Caco-2 (cell line): Measurements from ENCODE around the gene SPDYE2B. TPM values are rescaled to one million over a fixed set of nuclear protein-coding genes. Genes with fewer than 3 reads are reported as not detected.
"Not testable (repeated sequence)": the region's sequence is repeated elsewhere in the genome, so short reads cannot be mapped to it uniquely, and the experiment has no call there.

ENCODE experiments used
- BruUV-seq: library from RNA; stranded (reverse); fragments of 400-500 nt; replicated peaks from 2 replicates; lab custom pipeline; 2021; lab: Mats Ljungman, UMichigan
- CTCF ChIA-PET: fragments of 300-600 bp; sonication (Branson Sonifier 250); formaldehyde crosslinking; loops from one replicate; lab custom pipeline; 2022; ENCODE audit warnings: antibody characterized with exemption; lab: Charles Lee
- POLR2A ChIA-PET: fragments of 300-600 bp; sonication (Branson Sonifier 250); formaldehyde crosslinking; loops from one replicate; lab custom pipeline; 2022; ENCODE audit warnings: antibody characterized with exemption; lab: Charles Lee
- DNase-seq, 2 experiments: peaks; one replicate each; pipeline versions ENCODE4 v3.0.0 to v3.0.0-alpha.2; 2020 to 2022
- H3K27me3 ChIP-seq: replicated peaks from 2 replicates; pipeline ENCODE4 v1.6.0; 2011; ENCODE audit warnings: low read length; ENCODE audit not compliant: control insufficient read depth, insufficient read depth
- H3K36me3 ChIP-seq: 2 replicates; pipeline ENCODE4 v1.5.1; 2011; ENCODE audit warnings: low read length; ENCODE audit not compliant: control insufficient read depth, insufficient read depth
- H3K4me1 ChIP-seq: fragments of 250-450 bp; sonication (Bioruptor Pico); 2 replicates; pipeline ENCODE4 v1.5.1; 2020; ENCODE audit warnings: mild to moderate bottlenecking
- H3K4me3 ChIP-seq: 2 replicates; pipeline ENCODE4 v1.5.1; 2011; ENCODE audit warnings: low read depth, mild to moderate bottlenecking, control low read depth, low read length
- H3K9me3 ChIP-seq: fragments of 250-450 bp; sonication (Bioruptor Pico); 2 replicates; pipeline ENCODE4 v1.5.1; 2020; ENCODE audit warnings: mild to moderate bottlenecking, moderate library complexity
- H3K27ac Mint-ChIP-seq: one replicate; pipeline ENCODE4 v1.8.0; 2022; ENCODE audit warnings: mixed read lengths; ENCODE audit not compliant: unreplicated experiment
- H3K27me3 Mint-ChIP-seq: one replicate; pipeline ENCODE4 v1.8.0; 2022; ENCODE audit warnings: mixed read lengths; ENCODE audit not compliant: insufficient read depth, unreplicated experiment
- H3K36me3 Mint-ChIP-seq: one replicate; pipeline ENCODE4 v1.8.0; 2022; ENCODE audit warnings: mild to moderate bottlenecking, mixed read lengths; ENCODE audit not compliant: insufficient read depth, unreplicated experiment
- H3K4me1 Mint-ChIP-seq: one replicate; pipeline ENCODE4 v1.8.0; 2022; ENCODE audit warnings: low read depth, mixed read lengths; ENCODE audit not compliant: unreplicated experiment
- H3K4me3 Mint-ChIP-seq: one replicate; pipeline ENCODE4 v1.8.0; 2022; ENCODE audit warnings: mild to moderate bottlenecking, moderate library complexity, mixed read lengths; ENCODE audit not compliant: unreplicated experiment
- H3K9me3 Mint-ChIP-seq: one replicate; pipeline ENCODE4 v1.8.0; 2022; ENCODE audit warnings: mixed read lengths; ENCODE audit not compliant: unreplicated experiment
- intact Hi-C: fragments of 100-400 bp; cut with micrococcal nuclease; formaldehyde crosslinking; loops from one replicate; pipeline ENCODE4 v1.10.0; 2022; ENCODE audit not compliant: unreplicated experiment
- total RNA-seq: library from RNA; stranded (reverse); gene quantifications from 2 replicates; pipeline ENCODE4 v1.2.3, GENCODE V29; 2022

SPDYE2B gene
- total RNA-seq, 1 experiment from 2014 or later = not detected

DNA sequence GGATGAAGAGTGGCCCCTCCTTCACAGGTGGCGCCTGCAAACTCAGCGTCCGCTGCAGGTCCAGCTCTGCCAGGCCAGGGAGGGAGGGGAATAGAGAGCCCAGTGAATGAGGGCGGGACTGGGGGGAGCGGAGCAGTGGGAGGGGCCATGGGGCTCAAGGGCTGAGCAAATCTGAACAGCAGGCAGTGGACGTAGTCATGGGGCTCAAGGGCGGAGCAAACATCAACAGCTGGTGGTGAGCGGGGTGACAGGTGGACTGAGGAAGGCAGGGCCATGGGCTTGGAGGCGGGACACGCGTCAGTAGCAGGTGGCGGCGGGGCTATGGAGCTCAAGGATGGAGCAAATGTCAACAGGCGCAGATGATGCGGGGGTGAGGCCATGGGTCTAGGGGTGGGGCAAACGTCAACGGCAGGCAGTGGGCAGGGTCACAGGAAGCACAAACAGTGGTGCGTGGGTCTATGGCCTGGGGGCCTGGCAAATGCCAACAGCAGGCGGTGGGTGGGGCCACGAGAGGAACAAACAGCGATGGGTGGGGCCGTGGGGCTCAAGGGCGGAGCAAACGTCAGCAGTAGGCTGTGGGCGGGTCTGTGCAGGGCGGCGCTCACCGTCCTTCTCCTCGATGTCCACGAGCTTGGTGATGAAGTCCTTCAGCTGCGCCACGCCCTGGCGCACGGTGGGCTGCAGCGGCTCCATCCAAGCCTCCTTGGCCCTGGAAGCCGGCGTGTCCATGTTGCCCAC is 38.3 kb downstream of the SPDYE2B start:
- H3K27ac Mint-ChIP-seq, POLR2A ChIA-PET, H3K9me3 ChIP-seq, H3K36me3 Mint-ChIP-seq, H3K4me1 Mint-ChIP-seq, H3K36me3 ChIP-seq, BruUV-seq, DNase-seq, H3K4me3 ChIP-seq, H3K4me1 ChIP-seq, intact Hi-C loops, H3K4me3 Mint-ChIP-seq, H3K27me3 ChIP-seq, CTCF ChIA-PET, H3K27me3 Mint-ChIP-seq, H3K9me3 Mint-ChIP-seq: not testable (repeated sequence)

GRCh38 chr7:102689436-102690282 is 39.5 kb downstream of the SPDYE2B start:
- H3K9me3 Mint-ChIP-seq, H3K4me1 Mint-ChIP-seq, H3K36me3 Mint-ChIP-seq, intact Hi-C loops, DNase-seq, CTCF ChIA-PET, H3K4me3 Mint-ChIP-seq, H3K27me3 Mint-ChIP-seq, H3K4me1 ChIP-seq, POLR2A ChIA-PET, H3K9me3 ChIP-seq, H3K27me3 ChIP-seq, BruUV-seq, H3K36me3 ChIP-seq, H3K27ac Mint-ChIP-seq: not testable (repeated sequence)
- H3K4me3 ChIP-seq = peak overlapping the region; percentile 22; the same call in 1 of the 2 replicates

DNA sequence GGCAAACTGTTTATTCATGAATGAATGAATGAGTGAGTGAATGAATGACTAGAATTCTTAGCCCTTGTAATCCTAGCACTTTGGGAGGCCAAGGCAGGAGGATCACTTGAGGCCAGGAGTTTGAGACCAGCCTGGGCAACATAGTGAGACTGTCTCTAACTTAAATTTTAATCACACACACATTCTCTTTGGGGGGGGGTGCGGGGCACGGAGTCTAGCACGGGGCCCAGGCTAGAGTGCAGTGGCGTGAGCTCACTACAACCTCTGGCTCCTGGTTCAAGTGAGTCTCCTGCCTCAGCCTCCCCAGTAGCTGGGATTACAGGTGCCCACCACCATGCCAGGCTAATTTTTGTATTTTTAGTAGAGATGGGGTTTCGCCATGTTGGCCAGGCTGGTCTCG is 40.5 kb downstream of the SPDYE2B start:
- H3K4me1 ChIP-seq, intact Hi-C loops, H3K36me3 ChIP-seq, H3K4me3 ChIP-seq, H3K27me3 ChIP-seq, POLR2A ChIA-PET, H3K4me1 Mint-ChIP-seq, H3K9me3 Mint-ChIP-seq, CTCF ChIA-PET, BruUV-seq, H3K27ac Mint-ChIP-seq, H3K27me3 Mint-ChIP-seq, H3K36me3 Mint-ChIP-seq, H3K9me3 ChIP-seq, DNase-seq: not testable (repeated sequence)
- H3K4me3 Mint-ChIP-seq = peak overlapping the region; percentile 47

GRCh38 chr7:102694008-102694407 is 43.9 kb downstream of the SPDYE2B start:
- H3K27ac Mint-ChIP-seq, H3K36me3 Mint-ChIP-seq, H3K4me1 Mint-ChIP-seq, H3K9me3 Mint-ChIP-seq, H3K27me3 Mint-ChIP-seq, H3K4me3 ChIP-seq, DNase-seq, POLR2A ChIA-PET, CTCF ChIA-PET, H3K27me3 ChIP-seq, H3K36me3 ChIP-seq, H3K4me1 ChIP-seq, BruUV-seq, intact Hi-C loops, H3K4me3 Mint-ChIP-seq, H3K9me3 ChIP-seq: not testable (repeated sequence)

DNA sequence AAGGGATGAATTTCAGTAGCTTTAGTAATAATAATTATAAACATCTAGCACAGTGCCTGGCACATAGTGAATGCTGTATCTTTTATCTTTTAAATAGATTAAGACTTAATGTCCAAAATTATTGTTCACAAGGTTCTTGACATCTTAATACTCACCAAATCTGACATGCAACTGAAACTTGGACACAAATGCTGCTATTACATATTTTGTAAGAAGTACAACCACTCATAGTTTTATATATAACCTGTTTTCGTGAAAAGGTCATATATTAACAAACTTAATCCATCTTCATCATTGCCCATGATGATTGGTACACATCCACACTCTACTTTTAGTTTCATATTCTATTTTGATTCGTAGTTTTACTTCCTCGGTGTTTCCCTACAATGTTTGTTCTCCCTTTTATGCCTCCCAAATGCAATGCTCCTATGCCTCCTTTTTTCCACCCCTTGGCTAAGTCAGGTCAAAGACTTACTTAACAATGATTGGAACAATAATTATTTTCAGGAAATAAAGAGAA is 45.0 kb downstream of the SPDYE2B start:
- H3K36me3 ChIP-seq, H3K9me3 Mint-ChIP-seq, H3K4me1 ChIP-seq, POLR2A ChIA-PET, H3K4me1 Mint-ChIP-seq, BruUV-seq, H3K27me3 ChIP-seq, H3K27ac Mint-ChIP-seq, H3K9me3 ChIP-seq, H3K36me3 Mint-ChIP-seq, H3K4me3 Mint-ChIP-seq, H3K4me3 ChIP-seq, H3K27me3 Mint-ChIP-seq, CTCF ChIA-PET, intact Hi-C loops, DNase-seq: not testable (repeated sequence)

GRCh38 chr7:102696009-102696408 is 45.9 kb downstream of the SPDYE2B start:
- H3K4me1 ChIP-seq, H3K9me3 Mint-ChIP-seq, H3K27me3 ChIP-seq, H3K4me1 Mint-ChIP-seq, H3K4me3 ChIP-seq, H3K4me3 Mint-ChIP-seq, H3K9me3 ChIP-seq, H3K27ac Mint-ChIP-seq, H3K36me3 ChIP-seq, CTCF ChIA-PET, DNase-seq, H3K27me3 Mint-ChIP-seq, intact Hi-C loops, POLR2A ChIA-PET, BruUV-seq, H3K36me3 Mint-ChIP-seq: not testable (repeated sequence)
